ENCODE results near the gene NSL1.

Gene NSL1

GRCh38 chr1:212680680-212681389 lies 110.7 kb downstream of the NSL1 start:
- DNase-seq, result no peak

DNA sequence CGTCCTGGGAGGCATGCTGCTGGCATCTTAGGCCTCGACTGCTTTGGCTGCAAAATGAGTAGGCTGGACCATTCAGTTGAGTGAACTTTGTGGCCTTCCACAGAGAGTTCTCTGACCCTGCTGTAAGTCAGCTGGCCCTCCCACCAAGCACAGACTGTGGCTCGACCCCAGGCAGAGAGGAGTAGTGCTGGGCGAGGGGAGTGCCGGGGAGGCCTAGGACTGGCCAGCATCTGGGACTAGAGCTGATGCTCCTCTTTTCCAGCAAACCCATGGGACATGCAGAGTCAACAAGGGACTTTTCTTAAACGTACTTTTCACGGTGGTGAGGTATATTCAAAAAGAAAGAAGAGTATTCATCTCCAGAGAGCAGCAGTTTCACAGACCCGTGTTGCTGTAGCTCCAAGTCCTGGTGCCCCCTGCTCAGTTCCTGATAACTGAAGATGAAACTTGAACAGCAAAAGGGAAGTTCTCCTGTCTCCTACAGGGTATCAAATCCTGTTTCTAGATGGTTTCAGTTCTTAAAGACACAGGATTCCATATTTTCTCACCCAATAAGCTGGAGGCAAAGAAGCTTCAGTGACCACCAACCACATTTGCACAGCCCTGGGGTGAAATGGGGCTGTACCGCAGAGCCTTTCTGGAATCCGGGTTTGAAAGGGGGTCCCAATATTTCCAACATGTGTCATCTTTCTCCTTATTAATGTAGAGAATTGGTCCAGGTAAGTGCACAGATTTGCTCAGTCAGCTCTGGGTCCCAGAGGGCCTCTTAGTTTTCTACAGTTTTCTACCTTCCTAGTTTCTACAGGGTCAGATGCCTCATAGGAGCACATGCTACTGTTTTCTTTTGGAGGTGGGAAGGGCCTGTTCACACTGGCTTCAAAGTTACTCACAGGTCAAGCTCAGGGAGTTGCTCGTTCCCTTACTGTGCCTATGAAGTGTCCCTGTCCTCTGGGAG lies 112.8 kb downstream of the NSL1 start:
- DNase-seq, result no peak

- no peak for DNase-seq
Measured at GRCh38 chr1:212677573-212677972, 114.0 kb downstream of the NSL1 start.

DNA sequence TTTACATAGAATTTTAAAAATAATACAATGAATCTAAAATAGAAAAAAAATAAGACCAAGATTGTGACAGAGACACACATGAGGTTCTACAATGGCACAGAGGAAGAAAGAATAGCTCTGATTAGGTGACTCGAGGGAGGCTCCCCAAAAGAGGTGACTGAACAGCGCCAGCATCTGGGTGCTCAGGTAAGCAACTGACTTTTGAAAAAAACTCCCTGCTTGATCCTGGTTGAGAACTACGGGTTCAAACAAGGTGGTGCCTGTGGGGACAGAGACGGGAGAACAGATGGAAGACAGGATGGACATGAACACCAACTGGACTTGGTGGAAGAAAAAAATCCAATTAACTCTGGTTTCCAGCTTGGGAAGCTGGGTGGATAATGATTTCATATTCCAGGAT lies 114.4 kb downstream of the NSL1 start:
- no peak for DNase-seq

Data from CD4-positive, alpha-beta T cell treated with Interleukin-10 for 1 hour (primary cell).